A673 (cell line): ENCODE data around the gene NT5C2. TPM values are rescaled to one million over a fixed set of nuclear protein-coding genes. Genes with fewer than 3 reads are reported as not detected.

Source experiments
- BruUV-seq: library from RNA; stranded (reverse); fragments of 400-500 nt; replicated peaks from 2 replicates; lab custom pipeline; 2021; lab: Mats Ljungman, UMichigan
- CTCF ChIA-PET: fragments of 300-600 bp; sonication (Branson Sonifier 250); formaldehyde crosslinking; loops from one replicate; lab custom pipeline; 2022; ENCODE audit warnings: antibody characterized with exemption; lab: Charles Lee
- POLR2A ChIA-PET: fragments of 300-600 bp; sonication (Branson Sonifier 250); formaldehyde crosslinking; loops from one replicate; lab custom pipeline; 2022; ENCODE audit warnings: antibody characterized with exemption; ENCODE audit not compliant: low non-redundant PET; lab: Charles Lee
- DNase-seq: peaks from one replicate; pipeline ENCODE4 v3.0.0-alpha.2; 2015; ENCODE audit warnings: low spot score
- H3K27ac ChIP-seq: fragments of 200-600 bp; sonication (generic); 2 replicates; pipeline ENCODE4 v1.5.1; 2016; ENCODE audit warnings: mixed run types, low read depth, mild to moderate bottlenecking, mixed read lengths, antibody characterized with exemption, low read length; ENCODE audit not compliant: poor library complexity, severe bottlenecking
- H3K27me3 ChIP-seq: fragments of 200-600 bp; sonication (generic); replicated peaks from 2 replicates; pipeline ENCODE4 v1.6.1; 2017; ENCODE audit warnings: mixed run types, low read depth, mild to moderate bottlenecking, mixed read lengths, antibody characterized with exemption, low read length; ENCODE audit not compliant: insufficient read depth, poor library complexity
- H3K36me3 ChIP-seq: fragments of 200-600 bp; sonication (generic); 2 replicates; pipeline ENCODE4 v1.6.1; 2016; ENCODE audit warnings: mixed run types, mild to moderate bottlenecking, mixed read lengths, antibody characterized with exemption, low read length; ENCODE audit not compliant: insufficient read depth, poor library complexity, severe bottlenecking
- H3K4me1 ChIP-seq: fragments of 200-600 bp; sonication (generic); 2 replicates; pipeline ENCODE4 v1.6.1; 2017; ENCODE audit warnings: mixed run types, mild to moderate bottlenecking, mixed read lengths, antibody characterized with exemption, low read length; ENCODE audit not compliant: insufficient read depth, poor library complexity, severe bottlenecking
- H3K4me3 ChIP-seq: fragments of 200-600 bp; sonication (generic); 2 replicates; pipeline ENCODE4 v1.5.1; 2016; ENCODE audit warnings: low read depth, mixed run types, mild to moderate bottlenecking, mixed read lengths, low read length; ENCODE audit not compliant: poor library complexity, severe bottlenecking
- H3K9me3 ChIP-seq: fragments of 200-600 bp; sonication (generic); 2 replicates; pipeline ENCODE4 v1.6.1; 2016; ENCODE audit warnings: mixed run types, low read depth, mild to moderate bottlenecking, mixed read lengths, antibody characterized with exemption, low read length; ENCODE audit not compliant: poor library complexity, severe bottlenecking
- EZH2 ChIP-seq: fragments of 200-600 bp; sonication (generic); IDR thresholded peaks from 2 replicates; pipeline ENCODE4 v1.6.1; 2017; ENCODE audit warnings: borderline replicate concordance, low read depth, mild to moderate bottlenecking, mixed read lengths, antibody characterized with exemption, low read length; ENCODE audit not compliant: poor library complexity, severe bottlenecking
- intact Hi-C: fragments of 100-400 bp; cut with micrococcal nuclease; formaldehyde crosslinking; loops from one replicate; pipeline ENCODE4 v1.10.0; 2022; ENCODE audit not compliant: unreplicated experiment
- total RNA-seq: library from RNA; stranded (reverse); gene quantifications from 2 replicates; pipeline ENCODE4 v1.2.3, GENCODE V29; 2021
- TF ChIP-seq, protein P1 (sequence below): fragments of 300-800, 200-600 bp; sonication (generic); conservative IDR thresholded peaks from 2 replicates; pipeline ENCODE4 v1.5.1; 2017; ENCODE audit warnings: low read depth, mild to moderate bottlenecking, antibody characterized with exemption, low read length, moderate library complexity, mixed read lengths

NT5C2 gene
- total RNA-seq, 1 experiment from 2014 or later: 61.8 TPM

- no peaks in the 10 kb centered on the region for H3K9me3 ChIP-seq
- BruUV-seq: no TSS peak
- POLR2A ChIA-PET: no interaction called here
- intact Hi-C loops: no loop called here
- no peak overlapping the region for H3K4me3 ChIP-seq
- H3K36me3 ChIP-seq: no peaks in the 10 kb centered on the region
- DNase-seq: no peak
- H3K27ac ChIP-seq: no peak overlapping the region
- TF ChIP-seq, protein P1, sequence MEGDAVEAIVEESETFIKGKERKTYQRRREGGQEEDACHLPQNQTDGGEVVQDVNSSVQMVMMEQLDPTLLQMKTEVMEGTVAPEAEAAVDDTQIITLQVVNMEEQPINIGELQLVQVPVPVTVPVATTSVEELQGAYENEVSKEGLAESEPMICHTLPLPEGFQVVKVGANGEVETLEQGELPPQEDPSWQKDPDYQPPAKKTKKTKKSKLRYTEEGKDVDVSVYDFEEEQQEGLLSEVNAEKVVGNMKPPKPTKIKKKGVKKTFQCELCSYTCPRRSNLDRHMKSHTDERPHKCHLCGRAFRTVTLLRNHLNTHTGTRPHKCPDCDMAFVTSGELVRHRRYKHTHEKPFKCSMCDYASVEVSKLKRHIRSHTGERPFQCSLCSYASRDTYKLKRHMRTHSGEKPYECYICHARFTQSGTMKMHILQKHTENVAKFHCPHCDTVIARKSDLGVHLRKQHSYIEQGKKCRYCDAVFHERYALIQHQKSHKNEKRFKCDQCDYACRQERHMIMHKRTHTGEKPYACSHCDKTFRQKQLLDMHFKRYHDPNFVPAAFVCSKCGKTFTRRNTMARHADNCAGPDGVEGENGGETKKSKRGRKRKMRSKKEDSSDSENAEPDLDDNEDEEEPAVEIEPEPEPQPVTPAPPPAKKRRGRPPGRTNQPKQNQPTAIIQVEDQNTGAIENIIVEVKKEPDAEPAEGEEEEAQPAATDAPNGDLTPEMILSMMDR: no peak
- TF ChIP-seq EZH2: no peak
- H3K4me1 ChIP-seq: peaks cover 16% of the 10 kb centered on the region
- CTCF ChIA-PET: no interaction called here
- H3K27me3 ChIP-seq: no peaks in the 10 kb centered on the region
These were observed 147.1 kb downstream of the NT5C2 start for GRCh38 chr10:103045961-103046360.

DNA sequence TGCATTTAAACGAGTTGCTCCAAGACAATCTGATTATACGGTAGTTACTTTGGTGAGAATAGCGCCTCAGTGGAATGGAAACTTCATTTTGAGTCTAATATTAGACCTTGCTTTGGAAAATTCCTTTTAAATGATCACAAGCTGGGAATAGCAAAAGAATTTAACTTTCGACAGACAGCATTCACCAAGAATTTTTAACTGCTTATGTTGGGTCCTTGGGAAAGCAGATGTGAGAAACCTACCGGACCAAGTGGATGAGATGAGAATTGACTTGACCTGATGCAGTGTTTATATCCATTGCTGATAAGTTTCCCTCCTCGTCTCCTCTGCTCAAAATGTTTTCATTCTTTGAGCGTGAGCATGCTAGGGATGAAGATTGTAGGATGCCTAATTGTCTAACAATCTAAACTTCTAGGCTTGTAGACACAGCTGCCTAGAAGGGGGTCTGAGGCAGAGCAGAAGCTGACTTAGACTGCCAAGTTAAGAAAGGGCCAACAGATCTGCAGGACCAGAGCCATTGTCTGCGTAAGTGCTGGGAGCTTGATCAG is 148.1 kb downstream of the NT5C2 start:
- Histone ChIP-seq H3K4me3 (no peak overlapping the region), H3K36me3 (no peaks in the 10 kb centered on the region), H3K27ac (no peak overlapping the region), H3K27me3 (no peaks in the 10 kb centered on the region), H3K9me3 (no peaks in the 10 kb centered on the region), H3K4me1 (peaks cover 16% of the 10 kb centered on the region)
- peak; percentile 50 for DNase-seq
- ChIA-PET POLR2A (no interaction called here), CTCF (no interaction called here)
- TF ChIP-seq EZH2: no peak
- TF ChIP-seq, protein P1: no peak
- intact Hi-C loops: no loop called here
- no TSS peak for BruUV-seq

- CTCF ChIA-PET: no interaction called here
- intact Hi-C loops: no loop called here
- no TSS peak for BruUV-seq
These were observed 150.2 kb downstream of the NT5C2 start for GRCh38 chr10:103042908-103043307.

More at GRCh38 chr10:103042908-103043307, 150.2 kb downstream of the NT5C2 start:
- H3K36me3 ChIP-seq: no peaks in the 10 kb centered on the region
- no peak overlapping the region for H3K27ac ChIP-seq
- no peak overlapping the region for H3K4me3 ChIP-seq
- POLR2A ChIA-PET: no interaction called here
- TF ChIP-seq, protein P1: peak; percentile 33; the same call in 1 of the 2 replicates
- no peak for TF ChIP-seq EZH2
- DNase-seq: no peak
- no peaks in the 10 kb centered on the region for H3K27me3 ChIP-seq
- H3K9me3 ChIP-seq: no peaks in the 10 kb centered on the region
- H3K4me1 ChIP-seq: peaks cover 16% of the 10 kb centered on the region
